Measurements from ENCODE around the gene ADCY7.

Gene ADCY7

DNA sequence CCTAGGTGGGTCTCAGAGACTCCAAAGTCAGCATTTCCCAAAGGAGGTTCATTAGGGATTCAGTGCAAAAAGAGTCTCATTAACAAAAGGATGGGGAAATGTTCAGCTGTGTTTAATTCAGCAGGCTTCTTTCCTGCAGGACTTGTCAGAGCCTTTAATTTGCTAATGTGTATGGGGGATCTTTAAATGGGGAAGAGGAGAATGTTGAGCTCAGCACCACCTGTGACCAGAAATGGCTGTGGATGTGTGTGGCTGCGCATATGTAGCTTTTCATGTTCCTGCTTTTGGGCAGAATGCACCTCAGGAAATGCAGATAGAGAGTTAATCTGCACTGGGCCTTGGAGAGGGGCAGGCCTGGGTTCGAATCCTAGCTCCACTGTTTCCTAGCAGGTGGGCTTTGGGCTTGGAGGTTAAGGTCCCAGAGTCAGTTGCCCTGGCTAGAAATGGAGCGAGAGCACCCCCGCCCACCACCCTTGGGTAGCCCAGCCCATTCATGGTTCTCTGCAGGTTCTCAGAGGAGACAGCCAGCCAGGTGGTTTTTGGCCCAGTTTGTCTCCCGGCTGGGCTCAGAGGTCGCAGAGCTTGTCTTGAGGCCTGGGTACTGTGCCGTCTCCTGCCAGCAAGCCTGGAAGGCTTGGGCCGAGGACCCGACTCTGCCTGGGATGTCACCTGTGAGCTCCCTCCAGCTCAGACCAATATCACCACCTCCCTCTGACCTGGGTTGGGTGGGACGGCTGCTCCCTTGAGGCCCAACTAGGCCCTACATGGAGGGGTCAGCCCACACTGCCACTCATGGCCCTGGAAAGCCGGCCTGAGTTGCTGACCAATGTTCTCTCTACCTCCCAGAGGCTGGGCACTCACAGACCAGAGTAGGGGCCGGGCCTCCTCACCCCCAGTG lies 9.3 kb downstream of the ADCY7 start:
- Histone ChIP-seq H3K27ac (ENCODE audit: low read depth, low read length) (no peak overlapping the region), H3K36me3 (ENCODE audit: control insufficient read depth, insufficient read depth, low read length) (no peaks in the 10 kb centered on the region), H3K4me3 (ENCODE audit: low read depth, low read length) (no peak overlapping the region), H3K27me3 (ENCODE audit: control insufficient read depth, insufficient read depth, low read length) (no peaks in the 10 kb centered on the region), H3K9me3 (ENCODE audit: control insufficient read depth, insufficient read depth, low read depth, low read length) (no peaks in the 10 kb centered on the region), H3K4me1 (ENCODE audit: control insufficient read depth, insufficient read depth, low read length) (peaks cover 5% of the 10 kb centered on the region), H3K9ac (ENCODE audit: low read length) (no peak overlapping the region)

DNA sequence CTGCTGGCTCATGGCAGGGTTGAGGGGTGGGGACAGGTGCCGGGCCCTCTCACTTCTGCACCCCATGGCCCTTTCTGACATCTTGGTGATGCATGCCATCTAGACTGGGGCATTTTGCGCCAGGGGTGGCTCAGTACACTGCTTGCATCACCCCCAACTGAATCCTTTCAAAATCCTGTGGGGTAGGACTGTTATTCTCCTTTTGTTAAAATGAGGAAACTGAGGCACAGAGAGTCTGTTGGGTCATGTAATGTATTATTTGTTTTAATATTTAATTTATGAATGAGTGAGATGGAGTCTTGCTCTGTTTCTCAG lies 9.9 kb downstream of the ADCY7 start:
- Histone ChIP-seq H3K36me3 (ENCODE audit: control insufficient read depth, insufficient read depth, low read length) (no peaks in the 10 kb centered on the region), H3K9me3 (ENCODE audit: control insufficient read depth, insufficient read depth, low read depth, low read length) (no peaks in the 10 kb centered on the region), H3K4me1 (ENCODE audit: control insufficient read depth, insufficient read depth, low read length) (peaks cover 5% of the 10 kb centered on the region), H3K27me3 (ENCODE audit: control insufficient read depth, insufficient read depth, low read length) (no peaks in the 10 kb centered on the region), H3K27ac (ENCODE audit: low read depth, low read length) (no peak overlapping the region), H3K9ac (ENCODE audit: low read length) (no peak overlapping the region), H3K4me3 (ENCODE audit: low read depth, low read length) (no peak overlapping the region)

DNA sequence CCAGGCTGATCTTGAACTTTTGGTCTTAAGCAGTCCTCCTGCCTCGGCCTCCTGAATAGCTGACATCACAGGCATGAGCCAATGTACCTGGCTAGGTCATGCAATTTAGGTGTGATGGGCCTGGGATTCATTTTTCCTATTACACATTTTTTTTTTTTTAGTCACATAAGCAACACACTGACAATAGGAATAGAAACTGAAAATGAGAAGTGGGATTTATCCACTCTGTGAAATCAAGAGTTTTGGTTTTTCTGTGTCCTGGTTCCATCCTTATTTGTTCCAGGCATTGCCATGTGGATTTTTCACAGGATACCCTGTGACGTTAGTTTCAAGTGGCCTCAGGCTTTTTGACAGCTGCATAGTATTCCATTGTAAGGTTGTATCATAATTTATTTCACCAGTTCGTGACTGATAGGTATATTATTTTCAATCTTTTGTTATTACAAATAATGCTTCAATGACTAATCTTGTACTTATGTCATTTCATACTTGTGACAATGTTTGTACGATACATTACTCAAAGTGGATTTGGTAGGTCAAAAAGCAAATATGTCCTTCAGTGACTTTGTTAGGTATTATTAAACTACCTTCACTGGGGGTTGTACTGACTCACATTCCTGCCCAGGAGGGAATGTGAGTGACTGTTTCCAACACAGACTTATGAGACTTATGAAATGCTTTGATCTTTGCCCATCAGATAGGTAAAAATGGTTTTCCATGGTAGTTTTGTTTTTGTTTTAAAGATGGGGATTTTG lies 10.6 kb downstream of the ADCY7 start:
- no peak overlapping the region for H3K27ac ChIP-seq (ENCODE audit: low read depth, low read length)
- no peak overlapping the region for H3K9ac ChIP-seq (ENCODE audit: low read length)
- no peaks in the 10 kb centered on the region for H3K9me3 ChIP-seq (ENCODE audit: control insufficient read depth, insufficient read depth, low read depth, low read length)
- no peaks in the 10 kb centered on the region for H3K27me3 ChIP-seq (ENCODE audit: control insufficient read depth, insufficient read depth, low read length)
- no peak overlapping the region for H3K4me3 ChIP-seq (ENCODE audit: low read depth, low read length)
- no peaks in the 10 kb centered on the region for H3K36me3 ChIP-seq (ENCODE audit: control insufficient read depth, insufficient read depth, low read length)
- peaks cover 5% of the 10 kb centered on the region for H3K4me1 ChIP-seq (ENCODE audit: control insufficient read depth, insufficient read depth, low read length)

DNA sequence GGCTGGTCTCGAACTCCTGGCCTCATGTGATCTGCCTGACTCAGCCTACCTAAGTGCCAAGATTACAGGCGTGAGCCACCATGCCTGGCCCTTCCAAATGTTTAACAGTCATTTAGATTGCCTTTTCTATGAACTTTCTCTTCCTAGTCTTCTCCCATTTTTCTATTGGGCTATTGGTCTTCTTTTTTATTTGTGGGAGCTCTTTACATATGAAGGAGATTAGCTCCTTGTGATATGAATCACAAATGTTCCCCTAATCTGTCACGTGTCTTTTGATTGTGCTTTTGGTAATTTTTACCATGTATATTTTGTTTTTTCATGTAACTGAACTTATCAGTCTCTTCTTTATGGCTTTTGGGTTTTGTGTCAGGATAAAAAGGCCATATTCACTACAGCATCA lies 11.9 kb downstream of the ADCY7 start:
- Histone ChIP-seq H3K4me3 (ENCODE audit: low read depth, low read length) (no peak overlapping the region), H3K9me3 (ENCODE audit: control insufficient read depth, insufficient read depth, low read depth, low read length) (no peaks in the 10 kb centered on the region), H3K27ac (ENCODE audit: low read depth, low read length) (no peak overlapping the region), H3K36me3 (ENCODE audit: control insufficient read depth, insufficient read depth, low read length) (no peaks in the 10 kb centered on the region), H3K9ac (ENCODE audit: low read length) (no peak overlapping the region), H3K4me1 (ENCODE audit: control insufficient read depth, insufficient read depth, low read length) (peaks cover 3% of the 10 kb centered on the region), H3K27me3 (ENCODE audit: control insufficient read depth, insufficient read depth, low read length) (no peaks in the 10 kb centered on the region)

DNA sequence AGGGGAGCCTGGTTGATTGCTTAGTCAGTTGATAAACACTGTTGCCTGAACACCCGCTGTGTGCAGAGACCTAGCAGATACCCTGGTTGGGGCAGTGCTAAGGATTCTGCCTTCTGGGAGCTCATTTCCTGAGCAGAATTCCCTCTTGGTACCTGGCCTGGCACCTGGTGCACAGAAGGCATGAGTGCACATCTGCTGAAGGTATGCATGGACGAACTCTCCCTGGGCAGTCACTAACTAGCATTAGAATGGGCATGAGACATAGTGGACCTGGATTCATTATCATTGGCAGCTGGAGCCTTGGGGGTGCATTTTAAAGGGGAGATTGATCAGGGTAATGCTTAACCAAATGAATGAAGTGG lies 13.1 kb downstream of the ADCY7 start:
- no peaks in the 10 kb centered on the region for H3K9me3 ChIP-seq (ENCODE audit: control insufficient read depth, insufficient read depth, low read depth, low read length)
- H3K4me1 ChIP-seq (ENCODE audit: control insufficient read depth, insufficient read depth, low read length): peaks cover 3% of the 10 kb centered on the region; the same call in 1 of the 2 replicates
- H3K36me3 ChIP-seq (ENCODE audit: control insufficient read depth, insufficient read depth, low read length): no peaks in the 10 kb centered on the region
- no peak overlapping the region for H3K9ac ChIP-seq (ENCODE audit: low read length)
- H3K27ac ChIP-seq (ENCODE audit: low read depth, low read length): no peak overlapping the region
- H3K27me3 ChIP-seq (ENCODE audit: control insufficient read depth, insufficient read depth, low read length): no peaks in the 10 kb centered on the region
- H3K4me3 ChIP-seq (ENCODE audit: low read depth, low read length): no peak overlapping the region

DNA sequence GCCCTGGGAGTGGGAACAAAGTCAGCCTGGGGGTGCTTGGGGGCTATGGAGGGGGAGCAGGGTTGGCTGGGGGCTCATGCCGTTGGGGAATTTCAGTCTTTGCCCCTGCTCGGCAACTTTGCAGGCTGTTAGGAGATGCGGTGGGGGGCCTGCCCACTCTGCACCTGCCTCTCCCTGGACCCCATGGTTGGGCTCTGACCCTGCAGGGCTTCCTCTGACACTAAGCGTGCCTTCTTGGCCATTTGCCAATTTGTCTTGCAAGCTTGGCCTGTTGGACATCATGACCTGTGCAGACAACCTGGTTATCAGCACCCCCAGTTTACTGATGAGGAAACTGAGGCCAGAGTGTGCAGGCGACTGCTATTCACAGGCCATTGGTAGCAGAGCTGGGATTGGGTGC lies 14.6 kb downstream of the ADCY7 start:
- Histone ChIP-seq H3K36me3 (ENCODE audit: control insufficient read depth, insufficient read depth, low read length) (no peaks in the 10 kb centered on the region), H3K9me3 (ENCODE audit: control insufficient read depth, insufficient read depth, low read depth, low read length) (no peaks in the 10 kb centered on the region)

DNA sequence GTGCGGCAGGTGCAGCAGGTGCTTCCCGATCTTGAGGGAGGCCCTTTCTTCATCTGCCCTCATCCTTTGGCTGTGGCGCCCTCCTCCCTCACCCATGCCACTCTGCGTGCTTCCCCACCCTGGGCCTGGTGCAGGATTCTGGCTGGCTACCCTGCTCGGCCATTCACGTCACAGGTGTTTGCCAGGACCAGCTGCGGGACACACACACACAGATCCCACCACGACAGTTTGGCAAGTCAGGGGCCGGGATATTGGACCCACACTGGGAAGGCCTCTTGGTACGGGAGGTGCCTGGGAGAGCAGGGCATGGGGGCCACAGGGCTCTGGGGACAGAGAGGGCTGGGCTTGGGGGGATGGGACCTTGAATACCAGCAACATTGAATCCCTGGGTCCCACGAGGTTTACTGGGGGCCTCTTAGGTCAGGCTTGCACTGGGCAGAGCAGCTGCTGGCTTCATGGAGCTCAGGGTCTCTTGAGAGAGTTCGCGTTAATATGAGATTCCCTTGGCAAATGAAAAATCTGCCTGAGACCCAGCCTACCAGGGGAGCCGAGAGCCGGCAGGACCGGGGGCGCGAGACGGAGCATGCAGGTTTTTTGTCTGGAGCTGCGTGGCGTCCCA lies 15.1 kb downstream of the ADCY7 start:
- Histone ChIP-seq H3K4me1 (ENCODE audit: control insufficient read depth, insufficient read depth, low read length) (peaks cover 3% of the 10 kb centered on the region; the same call in 1 of the 2 replicates), H3K9ac (ENCODE audit: low read length) (no peak overlapping the region), H3K4me3 (ENCODE audit: low read depth, low read length) (no peak overlapping the region), H3K27ac (ENCODE audit: low read depth, low read length) (no peak overlapping the region), H3K27me3 (ENCODE audit: control insufficient read depth, insufficient read depth, low read length) (no peaks in the 10 kb centered on the region), H3K36me3 (ENCODE audit: control insufficient read depth, insufficient read depth, low read length) (no peaks in the 10 kb centered on the region), H3K9me3 (ENCODE audit: control insufficient read depth, insufficient read depth, low read depth, low read length) (peaks cover 2% of the 10 kb centered on the region)

More for the DNA sequence above, 14.6 kb downstream of the ADCY7 start:
- peaks cover 3% of the 10 kb centered on the region; the same call in 1 of the 2 replicates for H3K4me1 ChIP-seq (ENCODE audit: control insufficient read depth, insufficient read depth, low read length)
- no peaks in the 10 kb centered on the region for H3K27me3 ChIP-seq (ENCODE audit: control insufficient read depth, insufficient read depth, low read length)
- H3K4me3 ChIP-seq (ENCODE audit: low read depth, low read length): no peak overlapping the region
- H3K9ac ChIP-seq (ENCODE audit: low read length): no peak overlapping the region
- no peak overlapping the region for H3K27ac ChIP-seq (ENCODE audit: low read depth, low read length)

DNA sequence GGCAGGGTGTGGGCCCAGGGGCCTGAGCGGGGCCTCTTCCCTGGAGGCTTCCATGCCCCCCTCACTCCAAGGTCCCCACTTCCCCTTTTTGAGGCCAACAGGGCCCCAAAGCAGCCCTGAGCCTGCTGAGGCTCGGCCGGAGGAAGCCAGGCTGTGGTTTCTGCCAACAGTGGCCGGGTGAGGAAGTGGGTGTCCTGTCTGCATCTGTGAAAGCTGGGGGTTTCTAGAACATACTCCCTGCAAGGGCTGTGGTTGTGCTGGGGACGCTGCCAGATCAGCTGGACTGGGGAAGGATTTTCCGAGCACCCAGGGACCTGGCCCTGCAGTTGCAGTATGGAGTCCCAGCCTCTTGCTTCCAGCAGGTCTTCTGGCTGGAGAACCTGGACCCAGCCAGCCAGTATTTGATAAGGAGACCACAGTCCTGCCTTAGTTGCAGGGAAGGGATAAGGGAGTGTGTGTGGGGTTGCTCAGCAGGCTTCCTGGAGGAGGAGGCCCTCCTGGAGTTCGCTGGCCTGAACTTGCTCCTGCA lies 15.7 kb downstream of the ADCY7 start:
- Histone ChIP-seq H3K27ac (ENCODE audit: low read depth, low read length) (no peak overlapping the region), H3K4me3 (ENCODE audit: low read depth, low read length) (no peak overlapping the region), H3K9me3 (ENCODE audit: control insufficient read depth, insufficient read depth, low read depth, low read length) (peaks cover 6% of the 10 kb centered on the region), H3K9ac (ENCODE audit: low read length) (no peak overlapping the region), H3K36me3 (ENCODE audit: control insufficient read depth, insufficient read depth, low read length) (no peaks in the 10 kb centered on the region), H3K27me3 (ENCODE audit: control insufficient read depth, insufficient read depth, low read length) (no peaks in the 10 kb centered on the region), H3K4me1 (ENCODE audit: control insufficient read depth, insufficient read depth, low read length) (peaks cover 3% of the 10 kb centered on the region; the same call in 1 of the 2 replicates)

DNA sequence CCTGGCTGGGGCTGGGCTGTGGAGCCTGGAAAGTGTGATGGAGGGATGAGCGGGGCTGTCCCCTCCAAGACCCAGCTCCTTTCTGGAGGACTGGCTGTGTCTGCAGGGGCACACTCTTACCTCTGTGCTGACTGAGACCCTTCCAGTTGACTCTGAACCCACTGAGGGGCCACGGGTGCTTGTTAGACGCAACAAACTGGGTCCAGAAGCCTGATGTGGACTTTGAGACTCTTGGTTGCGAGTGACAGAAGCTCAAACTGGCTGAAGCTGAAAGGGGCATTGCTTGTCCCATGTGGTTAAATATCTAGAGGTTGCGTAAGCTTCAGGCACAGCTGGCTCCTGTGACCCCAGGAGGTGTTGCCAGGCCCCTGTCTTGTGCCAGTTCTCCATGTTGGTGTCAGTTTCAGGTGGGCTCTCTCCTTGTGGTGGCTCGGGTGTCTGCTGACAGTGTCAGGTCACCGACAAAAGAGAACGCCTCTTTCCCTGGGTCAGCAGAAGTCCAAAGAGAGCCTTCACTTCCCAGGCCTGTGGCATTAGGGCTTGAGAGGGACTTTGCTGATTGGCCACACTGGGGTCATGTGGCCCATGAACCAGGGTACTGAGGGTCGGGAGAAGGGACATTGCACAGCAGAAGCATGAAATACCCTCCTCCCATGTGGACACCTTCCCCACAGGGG lies 16.7 kb downstream of the ADCY7 start:
- Histone ChIP-seq H3K4me3 (ENCODE audit: low read depth, low read length) (no peak overlapping the region), H3K27me3 (ENCODE audit: control insufficient read depth, insufficient read depth, low read length) (no peaks in the 10 kb centered on the region), H3K27ac (ENCODE audit: low read depth, low read length) (no peak overlapping the region), H3K9me3 (ENCODE audit: control insufficient read depth, insufficient read depth, low read depth, low read length) (peaks cover 6% of the 10 kb centered on the region), H3K36me3 (ENCODE audit: control insufficient read depth, insufficient read depth, low read length) (no peaks in the 10 kb centered on the region), H3K9ac (ENCODE audit: low read length) (no peak overlapping the region), H3K4me1 (ENCODE audit: control insufficient read depth, insufficient read depth, low read length) (peaks cover 3% of the 10 kb centered on the region; the same call in 1 of the 2 replicates)

DNA sequence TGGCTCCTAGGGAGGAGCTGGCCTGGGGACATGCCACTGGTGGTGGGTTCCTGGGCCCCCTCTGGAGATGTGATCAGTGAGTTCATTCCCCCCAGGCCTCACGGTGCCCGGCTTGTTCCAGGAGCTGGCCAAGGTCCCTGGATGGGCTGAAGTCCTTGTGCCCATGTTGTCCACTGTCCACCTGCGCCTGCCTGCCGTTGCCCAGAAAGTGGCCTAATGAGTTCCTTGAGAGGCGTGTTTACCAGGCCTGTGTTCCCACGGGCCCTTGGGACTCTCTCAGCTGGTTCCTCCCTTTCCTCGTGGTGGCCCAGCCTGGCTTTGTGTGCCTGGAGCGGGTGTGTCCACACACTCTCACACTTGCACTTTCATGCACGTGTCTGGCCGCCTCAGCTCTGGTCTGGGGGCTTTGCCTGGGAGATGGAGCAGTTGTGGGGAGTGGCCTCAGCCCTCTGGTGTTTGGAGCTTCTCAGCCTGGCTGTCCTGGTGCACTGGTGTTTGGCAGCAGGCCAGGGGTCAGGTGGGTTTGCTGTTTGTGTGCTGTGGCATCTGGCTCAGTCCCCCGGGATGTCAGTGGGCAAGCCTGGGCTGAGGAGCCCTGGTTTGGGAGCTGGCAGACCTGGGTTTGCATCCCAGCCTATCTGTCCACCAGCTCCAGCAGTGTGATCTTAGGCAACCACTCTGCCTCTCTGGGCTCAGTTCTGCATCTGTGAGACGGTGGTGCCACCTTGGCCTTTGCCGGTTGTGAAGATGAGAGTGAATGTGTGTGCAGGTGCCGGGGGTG lies 18.0 kb downstream of the ADCY7 start:
- Histone ChIP-seq H3K4me3 (ENCODE audit: low read depth, low read length) (no peak overlapping the region), H3K9ac (ENCODE audit: low read length) (no peak overlapping the region), H3K27me3 (ENCODE audit: control insufficient read depth, insufficient read depth, low read length) (no peaks in the 10 kb centered on the region), H3K4me1 (ENCODE audit: control insufficient read depth, insufficient read depth, low read length) (peaks cover 3% of the 10 kb centered on the region; the same call in 1 of the 2 replicates), H3K27ac (ENCODE audit: low read depth, low read length) (no peak overlapping the region), H3K9me3 (ENCODE audit: control insufficient read depth, insufficient read depth, low read depth, low read length) (peaks cover 6% of the 10 kb centered on the region), H3K36me3 (ENCODE audit: control insufficient read depth, insufficient read depth, low read length) (no peaks in the 10 kb centered on the region)
